Naive thymus-derived CD4-positive, alpha-beta T cell (primary cell): ENCODE results near the gene ZNRF1. TPM values are rescaled to one million over a fixed set of nuclear protein-coding genes. Genes with fewer than 3 reads are reported as not detected.

Experiments used
- polyA plus RNA-seq, 2 donors: library from polyadenylated mRNA; unstranded; fragments of 300-500 nt; fragmentation: Illumina TruSeq; gene quantifications; one replicate each; pipeline ENCODE4 v1.2.3, GENCODE V29; 2021
- total RNA-seq, 6 experiments: library from RNA in 5 of 6; stranded (reverse) in 5 of 6; gene quantifications; 1 replicate in 5 of 6; 2 replicates in 1 of 6; pipeline ENCODE4 v1.2.3 and lab custom pipeline; 2021 to 2026

Gene ZNRF1
- total and polyA plus RNA-seq, 7 experiments from 2014 or later: 1.2 to 27.9 (median 2.1) TPM

Other genes starting within 250 kb of the ZNRF1 start
- gene FA2H, start 224.2 kb upstream of the ZNRF1 start, total RNA-seq: under 1 TPM in 2 of 5 experiments, not detected in 3; 0.20 to 0.34 TPM
- gene FA2H, start 224.2 kb upstream of the ZNRF1 start, polyA plus RNA-seq: not detected
- 100 to 1,000 TPM in 2 of 5 experiments, 10 to 100 TPM in 3; 82.7 to 130 (median 84.7) TPM for gene WDR59, start 13.9 kb upstream of the ZNRF1 start, total RNA-seq
- 10 to 100 TPM; 11.6 to 13.2 TPM for gene WDR59, start 13.9 kb upstream of the ZNRF1 start, polyA plus RNA-seq
- 1 to 10 TPM in 1 of 5 experiments, under 1 TPM in 4; 0.31 to 2.7 (median 0.40) TPM for gene LDHD, start 117.8 kb downstream of the ZNRF1 start, total RNA-seq
- under 1 TPM in 1 of 2 donors, not detected in 1; 0.51 TPM for gene LDHD, start 117.8 kb downstream of the ZNRF1 start, polyA plus RNA-seq
- gene ZFP1, start 149.5 kb downstream of the ZNRF1 start, total RNA-seq: 10 to 100 TPM in 3 of 5 experiments, 1 to 10 TPM in 2; 8.6 to 13.4 (median 10.1) TPM
- 10 to 100 TPM; 20.5 to 22.5 TPM for gene ZFP1, start 149.5 kb downstream of the ZNRF1 start, polyA plus RNA-seq
- gene CTRB2, start 208.1 kb downstream of the ZNRF1 start, total RNA-seq: not detected
- not detected for gene CTRB2, start 208.1 kb downstream of the ZNRF1 start, polyA plus RNA-seq
- not detected for gene CTRB1, start 220.0 kb downstream of the ZNRF1 start, total RNA-seq
- gene CTRB1, start 220.0 kb downstream of the ZNRF1 start, polyA plus RNA-seq: not detected